HG03025 (cell line): ENCODE results near the gene PLEKHH2.

ENCODE experiments used
- ATAC-seq: cut with Tn5 transposase; IDR thresholded peaks from one replicate; pipeline ENCODE4 v1.9.1; 2021; ENCODE audit warnings: mild to moderate bottlenecking, moderate library complexity; ENCODE audit not compliant: unreplicated experiment, low FRiP score

Gene PLEKHH2

GRCh38 chr2:43802135-43802534 is 165.1 kb downstream of the PLEKHH2 start:
- ATAC-seq = no peak

DNA sequence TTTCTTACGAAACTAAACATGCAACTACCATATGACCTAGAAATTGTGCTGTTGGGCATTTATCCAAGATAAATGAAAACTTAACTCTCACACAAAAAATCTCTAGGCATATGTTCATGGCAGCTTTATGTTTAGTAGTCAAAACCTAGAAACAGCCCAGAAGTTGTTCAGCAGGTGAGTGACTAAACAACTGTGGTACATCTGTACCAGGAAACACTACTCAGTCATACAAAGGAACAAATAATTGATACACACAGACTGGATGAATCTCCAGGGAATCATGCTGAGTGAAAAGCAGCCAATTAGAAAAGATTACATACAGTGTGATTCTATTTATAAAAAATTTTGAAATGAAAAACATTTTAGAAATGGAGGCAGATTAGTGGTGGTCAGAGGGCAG is 166.1 kb downstream of the PLEKHH2 start:
- no peak for ATAC-seq

GRCh38 chr2:43806719-43807031 is 169.6 kb downstream of the PLEKHH2 start:
- no peak for ATAC-seq

DNA sequence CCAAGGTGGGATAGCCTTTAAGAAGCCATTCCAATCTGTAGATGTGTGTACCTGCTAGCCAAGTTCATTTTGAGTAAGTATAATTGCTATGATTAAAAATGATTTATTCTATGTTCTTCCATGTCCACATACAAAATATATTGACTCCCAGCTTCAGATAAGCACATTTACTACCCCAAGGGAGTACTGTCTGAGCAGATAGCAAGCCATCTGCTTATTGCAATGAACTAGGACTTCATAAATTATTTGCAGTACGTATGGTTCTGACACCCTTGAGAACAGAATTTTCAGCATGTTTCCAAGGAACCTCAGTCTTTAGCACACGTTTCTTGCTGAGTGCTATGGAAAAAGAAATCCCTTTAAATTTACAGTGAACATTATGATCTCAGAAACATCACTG is 173.4 kb downstream of the PLEKHH2 start:
- ATAC-seq = no peak

DNA sequence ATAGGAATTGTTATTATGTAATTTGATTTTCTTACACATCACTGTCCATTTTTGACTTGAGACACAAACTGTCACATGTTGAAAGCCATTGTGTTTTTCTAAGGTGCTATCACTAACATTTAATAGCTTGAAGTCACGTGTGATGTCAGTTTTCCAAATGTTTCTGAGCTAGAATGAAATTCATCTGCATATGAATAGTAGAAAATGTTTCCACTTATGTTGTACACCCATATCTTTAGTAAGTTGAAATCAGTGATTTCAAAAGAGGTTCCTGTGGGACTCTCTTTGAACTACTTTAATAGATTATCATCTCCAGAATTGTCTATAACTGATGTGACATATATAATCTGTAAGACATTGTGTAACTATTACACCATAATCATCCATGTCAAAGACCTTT is 173.8 kb downstream of the PLEKHH2 start:
- no peak for ATAC-seq

DNA sequence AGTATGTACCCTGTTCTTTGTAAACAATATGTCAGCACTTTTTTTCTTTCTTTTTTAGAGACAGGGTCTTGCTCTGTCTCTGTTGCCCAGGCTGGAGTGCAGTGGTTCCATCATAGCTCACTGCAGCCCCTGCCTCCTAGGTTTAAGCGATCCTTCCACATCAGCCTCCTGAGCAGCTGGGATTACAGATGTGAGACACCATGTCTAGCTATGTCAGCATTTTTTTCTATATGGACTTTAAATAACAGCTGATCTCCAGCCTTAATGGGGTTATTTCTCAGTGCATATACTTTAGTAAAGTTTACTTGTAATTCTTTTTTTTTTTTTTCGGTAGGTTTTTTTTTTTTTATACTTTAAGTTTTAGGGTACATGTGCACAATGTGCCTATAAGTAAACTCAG is 174.9 kb downstream of the PLEKHH2 start:
- no peak for ATAC-seq

- no peak for ATAC-seq
These were observed 175.9 kb downstream of the PLEKHH2 start for GRCh38 chr2:43812947-43813346.

DNA sequence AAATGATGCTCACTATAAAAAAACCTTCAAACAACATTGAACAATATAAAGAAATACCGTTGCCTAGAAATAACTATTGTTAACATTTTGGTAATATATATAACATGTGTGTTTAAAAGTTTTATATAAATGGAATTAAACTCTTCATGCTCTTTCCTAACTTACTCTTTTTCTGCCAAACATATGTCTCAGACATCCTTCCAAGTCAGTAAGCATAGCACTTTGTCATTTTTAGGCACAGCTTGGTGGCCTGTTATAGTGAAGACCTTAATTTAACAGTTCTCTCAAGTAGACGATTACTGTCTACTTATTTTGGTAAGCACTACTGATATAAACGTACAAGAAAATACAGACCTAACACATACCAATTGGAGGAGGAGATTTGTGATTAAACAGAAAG is 177.7 kb downstream of the PLEKHH2 start:
- no peak for ATAC-seq
